NCI-H2227 (cell line): ENCODE data around the gene LBHD2.

Source experiments
- DNase-seq: peaks from one replicate; lab custom pipeline; 2025; ENCODE audit not compliant: unreplicated experiment; lab: John Stamatoyannopoulos, UW

The LBHD2 gene

DNA sequence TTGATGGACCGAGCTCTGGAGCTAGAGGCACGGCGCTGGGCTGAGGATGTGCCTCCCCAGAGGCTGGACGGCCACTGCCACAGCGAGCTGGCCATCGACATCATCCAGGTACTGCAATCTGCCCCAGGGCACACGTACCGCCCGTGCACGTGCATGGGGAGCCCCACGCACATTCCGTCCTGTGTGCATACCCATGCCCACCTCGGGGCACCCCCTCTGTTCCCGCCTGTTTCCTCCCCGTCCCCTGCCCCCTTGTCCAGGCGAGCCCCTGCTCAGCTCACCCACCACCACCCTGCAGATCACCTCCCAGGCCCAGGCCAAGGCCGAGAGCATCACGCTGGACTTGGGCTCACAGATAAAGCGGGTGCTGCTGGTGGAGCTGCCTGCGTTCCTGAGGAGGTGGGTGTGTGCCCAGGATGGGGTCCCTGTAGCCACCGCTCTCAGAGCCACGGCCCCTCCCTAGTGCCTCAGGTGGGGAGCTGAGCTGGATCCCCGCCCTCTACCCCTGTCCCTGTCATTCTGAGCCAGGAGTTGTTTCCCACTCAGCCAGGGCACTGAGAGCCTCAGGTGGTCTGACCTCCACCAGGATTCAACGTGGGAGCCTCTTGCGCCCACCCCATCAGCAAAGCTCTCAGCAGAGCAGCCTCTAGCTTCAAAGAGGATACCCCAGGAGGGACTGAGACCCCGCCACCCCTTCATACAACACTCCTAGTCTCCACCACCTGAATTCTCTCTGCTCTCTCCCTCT is 46.2 kb downstream of the LBHD2 start:
- DNase-seq = no peak

GRCh38 chr14:103130965-103131364 is 47.0 kb downstream of the LBHD2 start:
- peak; percentile 27 for DNase-seq

- DNase-seq = no peak
Observed at GRCh38 chr14:103131580-103131979, 47.6 kb downstream of the LBHD2 start.

GRCh38 chr14:103132381-103133209 is 48.6 kb downstream of the LBHD2 start:
- DNase-seq = peak; percentile 13

- no peak for DNase-seq
Observed at GRCh38 chr14:103133210-103134140, 49.5 kb downstream of the LBHD2 start.

- DNase-seq = no peak
Observed at GRCh38 chr14:103134405-103134804, 50.4 kb downstream of the LBHD2 start.

GRCh38 chr14:103134919-103135318 is 50.9 kb downstream of the LBHD2 start:
- DNase-seq = no peak

DNA sequence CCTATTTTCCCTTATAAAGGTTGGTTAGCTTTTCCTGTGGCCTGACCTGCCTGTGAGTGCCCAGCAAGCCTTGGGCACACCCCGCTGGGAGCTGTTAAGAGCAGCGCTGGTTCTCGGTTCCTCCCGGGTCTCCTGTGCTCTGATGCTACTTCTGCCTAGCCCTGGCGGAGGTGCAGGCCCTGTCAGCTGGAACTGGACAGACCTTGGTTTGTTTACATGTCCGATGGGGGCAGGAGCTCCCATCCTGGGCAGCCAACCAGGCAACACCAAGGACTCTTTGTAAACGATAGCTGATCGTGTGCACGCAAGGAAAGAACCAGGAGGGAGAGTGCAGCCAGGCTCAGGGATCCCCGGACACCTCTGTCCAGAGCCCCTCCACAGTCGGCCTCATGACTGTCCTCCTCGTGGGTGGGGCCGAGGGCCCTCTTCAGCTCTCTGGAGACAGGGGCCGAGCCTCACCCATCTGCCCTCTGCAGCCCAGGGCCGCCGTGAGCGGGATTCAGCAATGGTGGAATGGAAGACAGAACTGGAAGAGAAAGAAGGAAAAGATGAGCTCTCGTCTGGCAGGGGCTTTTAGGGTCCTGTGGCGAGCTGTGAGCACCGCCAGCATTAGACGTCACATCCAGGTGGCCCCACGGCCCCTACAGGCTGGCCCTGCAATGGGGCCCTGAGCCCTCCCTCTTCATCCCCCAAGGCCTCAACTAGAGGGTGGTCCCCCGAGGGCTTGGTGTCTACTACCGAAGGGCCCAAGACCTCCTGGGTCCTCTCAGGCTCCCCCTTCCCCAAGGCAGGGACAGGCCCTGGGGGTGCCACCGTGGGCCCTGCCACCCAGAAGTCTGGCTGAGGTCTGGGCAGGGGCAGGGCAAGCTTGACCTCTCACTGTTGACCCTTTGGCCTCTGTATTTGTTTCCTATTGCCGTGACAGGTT is 51.6 kb downstream of the LBHD2 start:
- DNase-seq = no peak

DNA sequence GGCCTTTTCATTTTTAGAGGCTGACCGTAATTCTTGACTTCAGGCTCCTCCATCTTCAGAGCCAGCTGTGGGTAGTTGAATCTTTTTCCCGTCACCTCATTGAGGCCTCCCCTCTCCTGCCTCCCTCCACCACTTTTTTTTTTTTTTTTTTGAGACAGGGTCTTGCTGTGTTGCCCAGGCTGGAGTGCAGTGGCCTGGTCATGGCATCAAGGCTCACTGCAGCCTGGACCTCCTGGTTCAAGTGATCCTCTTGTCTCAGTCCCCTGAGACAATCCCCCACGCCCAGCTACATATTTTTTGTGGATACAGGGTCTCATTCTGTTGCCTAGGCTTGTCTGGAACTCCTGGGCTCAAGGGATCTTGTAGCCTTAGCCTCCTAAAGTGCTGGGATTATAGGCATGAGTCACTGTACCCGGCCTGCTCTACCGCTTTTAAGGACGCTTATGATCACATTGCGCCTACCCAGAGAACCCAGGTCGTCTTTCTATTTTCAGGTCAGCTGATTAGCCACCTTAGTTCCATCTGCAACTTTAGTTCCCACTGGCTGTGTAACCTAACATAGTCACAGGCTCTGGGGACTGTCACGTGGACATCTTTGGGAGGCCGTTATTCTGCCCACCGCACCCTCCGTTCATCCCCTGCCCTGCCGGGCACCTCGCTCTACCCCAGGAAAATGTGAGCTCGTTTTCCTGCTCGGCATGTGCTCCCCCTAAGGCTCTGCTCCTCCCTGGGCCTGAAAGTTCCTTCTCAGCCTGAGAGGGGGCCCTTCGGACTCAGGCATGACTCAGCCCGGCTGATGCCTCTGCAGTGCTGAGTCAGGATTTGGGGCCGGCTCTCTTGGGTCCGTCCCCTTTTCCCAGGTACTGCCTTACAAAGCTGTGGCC is 52.6 kb downstream of the LBHD2 start:
- DNase-seq = no peak

GRCh38 chr14:103137689-103138300 is 53.8 kb downstream of the LBHD2 start:
- DNase-seq = no peak

GRCh38 chr14:103138301-103139131 is 54.5 kb downstream of the LBHD2 start:
- no peak for DNase-seq

DNA sequence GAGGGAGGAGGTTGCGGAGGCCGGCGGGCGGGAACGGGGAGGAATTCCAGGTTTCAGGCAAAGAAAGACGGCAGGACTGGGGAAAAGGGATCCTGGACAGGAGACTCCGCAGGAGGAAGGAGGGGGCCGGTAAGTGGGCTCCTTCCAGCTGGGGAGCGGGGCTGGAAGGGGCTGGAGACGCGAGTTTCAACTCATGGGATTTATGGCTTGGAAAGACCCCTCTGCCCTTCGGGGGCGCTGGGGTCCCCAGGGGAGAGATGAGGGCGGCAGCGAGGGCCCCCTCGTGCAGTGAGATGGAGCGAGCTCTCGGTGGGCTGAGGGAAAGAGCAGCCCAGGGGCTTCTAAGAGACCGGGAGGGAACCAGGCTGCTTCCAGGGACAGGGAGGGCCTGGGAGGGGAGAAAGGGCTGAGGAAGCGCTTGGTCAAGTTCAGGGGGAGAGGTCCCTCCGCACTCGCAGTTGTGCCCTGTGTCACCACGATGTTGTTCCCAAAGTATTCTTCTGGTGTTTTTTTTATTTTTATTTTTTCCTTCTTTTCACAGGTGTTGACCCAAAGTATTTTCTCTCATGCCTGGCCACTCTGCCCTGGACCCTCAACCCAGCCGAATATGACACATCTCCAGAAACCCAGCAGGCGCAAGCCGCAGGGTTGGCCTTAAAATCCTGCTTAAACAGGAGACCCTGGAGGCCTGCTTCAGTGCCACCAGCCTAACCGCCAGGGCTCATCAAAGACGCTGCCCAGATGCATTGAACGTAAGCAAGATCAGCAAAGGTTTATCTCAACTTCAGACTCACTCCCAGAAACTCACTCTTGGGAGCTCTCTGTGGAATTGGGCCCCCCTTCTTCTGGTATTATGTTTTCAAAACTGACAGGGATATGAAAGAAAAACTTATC is 55.4 kb downstream of the LBHD2 start:
- no peak for DNase-seq
